ENCODE data around the gene CHCHD1.
"Not testable (repeated sequence)": the region's sequence is repeated elsewhere in the genome, so short reads cannot be mapped to it uniquely, and the experiment has no call there.

CHCHD1 gene

DNA sequence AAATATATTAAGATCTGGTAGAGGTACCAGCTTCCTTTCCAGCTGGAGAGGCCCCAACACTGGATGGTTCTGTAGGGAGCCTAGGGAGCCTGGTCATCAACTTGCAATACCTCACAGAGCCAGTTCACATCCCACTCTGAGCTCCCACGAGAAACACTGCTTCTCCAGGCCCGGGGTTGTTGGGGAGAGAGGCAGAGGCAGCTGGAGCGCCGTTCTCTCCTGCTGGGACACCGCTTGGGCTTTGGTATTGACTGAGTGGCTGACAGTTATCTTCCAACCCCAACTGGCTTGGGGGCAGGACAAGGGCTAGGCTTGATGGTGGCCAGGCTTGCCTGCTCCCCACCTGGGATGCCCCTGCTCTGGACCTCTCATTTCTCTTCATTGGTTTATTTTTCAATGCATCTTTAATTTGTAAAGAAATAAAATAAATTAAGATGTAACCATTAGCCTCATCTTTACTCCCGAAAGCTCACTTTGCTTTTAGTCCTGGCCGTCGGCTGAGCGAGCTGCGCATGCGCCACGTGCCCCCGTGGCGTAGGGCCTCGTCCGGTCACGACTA, 10.0 kb upstream of the CHCHD1 start:
- DNase-seq, result peak; percentile 4

DNA sequence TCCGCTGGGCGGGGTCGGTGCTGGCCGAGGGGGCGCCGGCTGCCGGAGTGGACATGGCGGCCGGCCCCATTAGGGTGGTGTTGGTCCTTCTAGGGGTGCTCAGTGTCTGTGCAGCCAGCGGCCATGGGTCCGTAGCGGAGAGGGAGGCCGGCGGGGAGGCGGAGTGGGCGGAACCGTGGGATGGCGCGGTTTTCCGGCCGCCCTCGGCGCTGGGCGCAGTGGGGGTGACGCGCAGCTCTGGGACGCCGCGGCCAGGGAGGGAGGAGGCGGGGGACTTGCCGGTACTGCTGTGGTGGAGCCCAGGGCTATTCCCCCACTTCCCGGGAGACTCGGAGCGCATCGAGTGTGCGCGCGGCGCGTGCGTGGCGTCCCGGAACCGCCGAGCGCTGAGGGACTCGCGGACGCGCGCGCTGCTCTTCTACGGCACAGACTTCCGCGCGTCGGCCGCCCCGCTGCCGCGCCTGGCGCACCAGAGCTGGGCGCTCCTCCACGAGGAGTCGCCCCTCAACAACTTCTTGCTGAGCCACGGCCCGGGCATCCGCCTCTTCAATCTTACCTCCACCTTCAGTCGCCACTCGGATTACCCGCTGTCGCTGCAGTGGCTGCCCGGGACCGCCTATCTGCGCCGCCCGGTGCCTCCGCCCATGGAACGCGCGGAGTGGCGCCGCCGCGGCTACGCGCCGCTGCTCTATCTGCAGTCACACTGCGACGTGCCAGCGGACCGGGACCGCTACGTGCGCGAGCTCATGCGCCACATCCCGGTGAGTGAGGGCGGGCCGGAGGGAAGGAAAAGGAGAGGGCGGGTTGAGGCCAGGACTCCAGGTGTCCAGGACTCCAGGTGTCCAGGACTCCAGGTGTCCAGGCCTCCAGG, 9.3 kb upstream of the CHCHD1 start:
- DNase-seq, result peak; percentile 74

DNA sequence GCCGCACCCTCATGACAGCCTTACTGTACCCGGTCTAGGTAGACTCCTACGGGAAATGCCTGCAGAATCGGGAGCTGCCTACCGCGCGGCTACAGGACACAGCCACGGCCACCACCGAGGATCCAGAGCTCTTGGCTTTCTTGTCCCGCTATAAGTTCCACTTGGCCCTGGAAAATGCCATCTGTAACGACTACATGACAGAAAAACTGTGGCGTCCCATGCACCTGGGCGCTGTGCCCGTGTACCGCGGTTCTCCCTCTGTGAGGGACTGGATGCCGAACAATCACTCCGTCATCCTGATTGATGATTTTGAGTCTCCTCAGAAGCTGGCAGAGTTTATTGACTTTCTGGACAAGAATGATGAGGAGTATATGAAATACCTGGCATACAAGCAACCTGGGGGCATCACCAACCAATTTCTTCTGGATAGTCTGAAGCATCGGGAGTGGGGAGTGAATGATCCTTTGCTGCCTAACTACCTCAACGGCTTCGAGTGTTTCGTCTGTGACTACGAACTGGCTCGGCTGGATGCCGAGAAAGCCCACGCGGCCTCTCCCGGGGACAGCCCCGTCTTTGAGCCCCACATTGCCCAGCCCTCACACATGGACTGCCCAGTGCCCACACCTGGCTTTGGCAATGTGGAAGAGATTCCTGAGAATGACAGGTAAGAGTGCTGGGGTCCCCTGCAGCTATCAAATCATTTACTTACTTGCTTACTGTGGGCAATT, 8.5 kb upstream of the CHCHD1 start:
- DNase-seq, result peak; percentile 16

DNA sequence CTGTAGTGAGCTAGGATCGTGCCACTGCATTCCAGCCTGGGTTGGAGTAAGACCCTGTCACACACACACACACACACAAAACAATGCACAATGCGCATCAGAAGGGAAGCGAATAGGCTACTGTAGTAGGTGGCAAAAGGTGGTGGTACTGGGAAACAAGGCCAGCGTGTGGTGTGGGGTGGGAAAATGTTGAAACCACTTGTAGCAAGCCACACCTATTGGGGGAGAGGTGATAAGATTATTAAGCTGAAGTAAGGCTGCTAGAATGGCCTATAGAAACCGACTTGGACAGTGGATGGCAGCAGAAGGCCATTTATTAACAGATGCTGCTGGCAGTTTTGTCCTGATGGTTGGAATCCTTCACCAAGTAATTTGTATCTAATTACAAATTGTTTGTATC, 7.2 kb upstream of the CHCHD1 start:
- no peak for DNase-seq

DNA sequence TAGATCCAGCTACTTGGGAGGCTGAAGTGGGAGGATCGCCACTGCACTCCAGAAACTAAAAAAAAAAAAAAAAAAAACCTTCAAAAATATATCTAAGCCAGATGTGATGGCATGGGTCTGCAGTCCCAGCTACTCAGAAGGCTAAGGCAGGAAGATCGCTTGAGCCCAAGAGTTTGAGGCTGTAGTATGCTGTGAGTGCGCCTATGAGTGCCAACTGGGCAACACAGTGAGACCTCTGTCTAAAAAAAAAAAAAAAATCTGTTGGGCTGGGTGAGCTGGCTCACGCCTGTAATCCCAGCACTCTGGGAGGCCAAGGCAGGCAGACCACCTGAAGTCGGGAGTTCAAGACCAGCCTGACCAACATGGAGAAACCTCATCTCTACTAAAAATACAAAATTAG, 2.8 kb upstream of the CHCHD1 start:
- no peak for DNase-seq

DNA sequence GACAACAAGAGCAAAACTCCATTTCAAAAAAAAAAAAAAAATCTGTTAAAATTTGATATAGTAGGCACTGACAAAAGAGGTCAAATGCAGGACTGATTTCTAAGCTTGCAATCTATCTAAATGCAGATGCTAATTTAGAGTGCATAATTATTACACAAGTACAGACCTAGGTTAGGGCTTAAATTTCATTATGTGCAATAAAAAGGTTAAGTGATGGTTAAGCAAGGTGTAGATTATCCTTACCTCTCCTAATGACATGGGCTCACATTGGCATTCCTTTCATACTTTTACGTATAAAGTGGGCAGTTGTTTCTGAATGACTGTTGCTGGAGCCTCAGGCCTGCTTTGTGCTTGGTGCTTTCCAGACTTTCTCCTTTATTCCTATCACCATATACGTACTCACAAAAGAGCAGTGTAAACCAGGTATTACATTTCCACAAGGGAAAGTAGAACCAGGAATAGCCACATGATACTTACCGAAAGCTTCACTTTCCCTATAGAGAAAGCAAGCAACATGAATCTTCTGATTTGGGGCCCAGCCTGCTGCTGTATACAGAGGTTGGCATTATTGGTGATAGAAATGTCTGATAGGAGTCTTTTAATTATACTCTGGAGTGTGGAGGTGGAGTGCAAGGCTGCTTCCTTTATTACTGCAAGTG, 2.2 kb upstream of the CHCHD1 start:
- DNase-seq, result no peak

DNA sequence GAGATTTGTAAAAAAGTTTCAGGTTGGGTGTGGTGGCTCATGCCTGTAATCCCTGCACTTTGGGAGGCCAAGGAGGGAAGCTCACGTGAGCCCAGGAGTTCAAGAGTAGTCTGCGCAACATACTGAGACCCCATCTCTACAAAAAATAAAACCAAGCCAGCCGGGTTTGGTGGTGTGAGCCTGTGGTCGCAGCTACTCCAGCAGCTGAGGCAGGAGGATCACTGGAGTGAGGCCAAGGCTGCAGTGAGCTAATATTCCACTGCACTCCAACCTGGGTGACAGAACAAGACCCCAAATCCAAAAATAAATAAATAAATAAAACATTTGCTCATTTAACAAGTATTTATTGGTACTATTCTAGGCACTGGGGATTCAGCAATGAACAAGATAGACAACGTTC, 1.5 kb upstream of the CHCHD1 start:
- no peak for DNase-seq

DNA sequence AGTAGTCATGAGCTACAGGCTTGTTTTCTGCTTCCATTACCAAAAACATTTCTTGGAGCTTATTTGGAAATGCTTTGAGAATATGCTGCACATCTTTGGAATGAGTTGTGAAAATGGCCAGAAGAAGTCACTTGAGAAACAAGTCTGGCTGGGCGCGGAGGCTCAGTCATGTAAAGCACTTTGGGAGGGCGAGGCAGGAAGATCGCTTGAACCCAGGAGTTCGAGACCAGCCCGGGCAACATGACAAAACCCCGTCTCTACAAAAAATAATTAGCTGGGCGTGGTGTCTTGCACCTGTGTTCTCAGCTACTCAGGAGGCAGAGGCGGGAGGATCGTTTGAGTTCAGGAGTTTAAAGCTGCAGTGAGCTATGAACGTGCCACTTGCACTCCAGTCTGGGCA, 882 bp upstream of the CHCHD1 start:
- DNase-seq, result peak; percentile 67

DNA sequence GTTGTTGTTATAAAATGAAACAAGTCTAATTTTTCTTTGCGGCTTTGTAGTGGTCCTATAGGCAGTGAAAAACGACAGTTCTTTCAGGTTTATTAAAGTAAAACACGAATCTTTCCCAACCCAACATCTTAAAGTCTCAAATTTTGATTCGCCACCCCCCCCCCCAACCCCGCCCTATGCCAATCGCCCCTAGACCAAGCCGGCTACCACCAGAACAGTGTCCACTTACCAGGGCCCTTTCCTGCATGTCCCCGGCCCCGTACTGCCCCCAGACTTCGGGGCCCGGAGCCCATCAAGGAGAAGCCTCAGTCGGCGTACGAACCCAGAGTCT, 335 bp upstream of the CHCHD1 start:
- no peak for DNase-seq

DNA sequence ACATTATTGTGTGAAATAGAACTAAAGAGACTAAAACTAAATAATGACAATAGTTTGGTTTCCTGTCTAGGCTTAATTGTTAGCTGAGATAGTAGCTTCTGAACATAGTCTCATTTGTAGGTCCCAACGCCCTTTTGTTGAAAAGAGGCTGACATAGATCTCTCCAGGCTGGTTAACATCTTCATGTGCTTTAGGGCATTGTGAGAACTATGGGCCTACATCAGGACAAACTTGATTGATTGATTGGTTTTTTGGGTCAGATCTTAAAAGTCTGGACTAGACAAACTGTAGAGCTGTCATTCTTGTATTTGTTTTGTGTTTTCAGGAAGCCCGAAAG, 869 bp downstream of the CHCHD1 start:
- DNase-seq, result no peak

DNA sequence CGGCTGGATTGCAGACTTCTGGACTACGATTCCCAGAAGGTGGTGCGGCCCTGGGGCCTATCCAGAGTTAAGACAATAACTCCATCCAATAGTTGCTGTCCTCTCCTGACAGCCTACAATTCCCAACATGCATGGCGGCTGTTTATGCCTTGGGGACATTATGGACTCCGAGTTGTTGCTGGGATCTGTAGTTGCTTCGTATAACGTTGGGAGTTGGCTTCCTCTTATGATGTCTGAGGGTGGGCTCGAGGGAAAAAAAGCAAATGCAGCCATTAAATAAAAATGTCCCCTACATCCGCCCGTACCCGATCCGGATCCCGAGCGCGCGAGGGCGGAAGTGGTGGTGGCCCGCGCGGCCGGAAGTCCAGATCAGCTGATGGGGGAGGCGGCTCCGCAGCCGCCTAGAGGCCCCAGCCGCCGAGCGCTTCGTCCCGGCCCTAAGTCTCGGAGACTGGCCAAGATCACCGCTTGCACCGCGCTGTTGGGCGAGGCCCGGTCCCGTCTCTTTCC, 3.4 kb downstream of the CHCHD1 start, which contains the start of gene ZSWIM8:
TSS of gene ZSWIM8 (plus strand) at position 396 of the 510 bp plus-strand sequence. CDS start 273 bp downstream, outside the sequence.
- peak; percentile 91 for DNase-seq

DNA sequence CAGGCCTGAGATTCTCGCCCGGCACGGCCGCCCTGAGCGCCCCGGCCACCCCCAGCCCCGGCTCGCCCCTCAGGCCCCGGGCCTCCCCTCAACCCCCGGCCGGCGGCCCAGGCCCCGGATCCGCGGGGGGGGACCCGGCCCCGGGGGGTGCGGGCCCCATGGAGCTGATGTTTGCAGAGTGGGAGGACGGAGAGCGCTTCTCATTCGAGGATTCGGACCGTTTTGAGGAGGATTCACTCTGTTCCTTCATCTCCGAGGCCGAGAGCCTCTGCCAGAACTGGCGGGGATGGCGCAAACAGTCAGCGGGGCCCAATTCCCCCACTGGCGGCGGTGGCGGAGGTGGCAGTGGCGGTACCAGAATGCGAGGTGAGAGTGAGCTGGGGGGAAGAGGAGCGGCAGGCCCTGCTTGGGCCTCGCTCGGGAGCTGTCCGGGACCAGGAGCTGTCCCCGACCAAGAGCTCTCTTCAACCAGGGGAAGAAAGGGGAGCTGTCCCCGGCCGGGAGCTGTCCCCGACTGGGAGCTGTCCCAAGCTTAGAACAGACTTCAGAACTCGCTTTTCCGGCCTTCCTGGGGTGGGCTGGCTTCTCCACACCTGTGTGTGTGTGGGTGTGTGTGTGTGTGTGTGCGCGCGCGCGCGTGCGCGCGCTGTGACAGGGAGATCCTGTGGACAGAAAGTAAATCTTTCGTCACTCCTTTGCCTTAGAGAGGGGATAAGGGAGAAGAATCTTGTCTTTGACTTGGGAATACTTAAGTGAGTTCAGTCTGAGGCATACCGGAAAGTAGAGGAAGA, 4.1 kb downstream of the CHCHD1 start:
- peak; percentile 25 for DNase-seq

DNA sequence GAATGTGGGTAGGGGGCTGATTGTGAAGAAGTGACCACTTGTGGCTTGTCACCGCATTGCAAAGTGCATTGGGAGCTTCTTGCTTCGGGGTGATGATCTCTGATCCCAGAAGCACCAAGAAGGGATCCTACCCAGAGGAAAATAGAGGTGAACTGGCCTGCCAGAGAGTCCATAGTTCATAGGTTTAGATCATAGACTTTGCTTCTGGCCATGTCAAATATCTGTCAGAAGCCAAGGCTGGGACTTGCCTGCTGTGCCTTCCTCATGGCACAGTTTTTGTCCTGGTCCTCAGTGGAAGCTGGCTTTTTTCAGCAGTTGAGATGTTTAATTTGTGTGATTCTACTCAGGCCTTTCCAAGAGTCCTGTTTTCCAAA, 4.7 kb downstream of the CHCHD1 start:
- no peak for DNase-seq

DNA sequence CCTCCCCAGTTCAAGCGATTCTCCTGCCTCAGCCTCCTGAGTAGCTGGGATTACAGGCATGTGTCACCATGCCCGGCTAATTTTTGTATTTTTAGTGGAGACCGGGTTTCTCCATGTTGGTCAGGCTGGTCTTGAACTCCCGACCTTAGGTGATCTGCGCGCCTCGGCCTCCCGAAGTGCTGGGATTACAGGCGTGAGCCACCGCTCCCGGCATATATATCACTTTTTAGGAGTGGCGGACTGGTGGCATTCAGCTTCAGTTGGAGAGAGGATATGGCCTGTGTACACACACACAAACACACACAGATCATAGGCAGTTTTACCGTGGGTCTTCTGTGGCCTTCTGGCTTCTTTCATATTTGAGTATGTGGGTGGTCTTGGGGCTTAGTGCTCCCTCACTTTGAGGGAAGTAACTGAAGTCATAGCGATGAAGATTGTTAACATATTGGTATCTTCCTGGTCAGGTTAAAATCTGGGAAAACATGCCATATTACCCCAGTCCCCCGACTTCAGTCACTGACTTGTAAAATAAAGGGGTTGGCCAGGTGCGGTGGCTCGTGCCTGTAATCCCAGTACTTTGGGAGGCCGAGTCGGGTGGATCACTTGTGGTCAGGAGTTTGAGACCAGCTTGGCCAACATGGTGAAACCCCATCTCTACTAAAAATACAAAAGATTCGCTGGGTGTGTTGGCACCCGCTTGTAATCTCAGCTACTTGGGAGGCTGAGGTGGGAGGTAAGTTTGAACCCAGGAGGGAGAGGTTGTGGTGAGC, 5.4 kb downstream of the CHCHD1 start:
- DNase-seq, result not testable (repeated sequence)

DNA sequence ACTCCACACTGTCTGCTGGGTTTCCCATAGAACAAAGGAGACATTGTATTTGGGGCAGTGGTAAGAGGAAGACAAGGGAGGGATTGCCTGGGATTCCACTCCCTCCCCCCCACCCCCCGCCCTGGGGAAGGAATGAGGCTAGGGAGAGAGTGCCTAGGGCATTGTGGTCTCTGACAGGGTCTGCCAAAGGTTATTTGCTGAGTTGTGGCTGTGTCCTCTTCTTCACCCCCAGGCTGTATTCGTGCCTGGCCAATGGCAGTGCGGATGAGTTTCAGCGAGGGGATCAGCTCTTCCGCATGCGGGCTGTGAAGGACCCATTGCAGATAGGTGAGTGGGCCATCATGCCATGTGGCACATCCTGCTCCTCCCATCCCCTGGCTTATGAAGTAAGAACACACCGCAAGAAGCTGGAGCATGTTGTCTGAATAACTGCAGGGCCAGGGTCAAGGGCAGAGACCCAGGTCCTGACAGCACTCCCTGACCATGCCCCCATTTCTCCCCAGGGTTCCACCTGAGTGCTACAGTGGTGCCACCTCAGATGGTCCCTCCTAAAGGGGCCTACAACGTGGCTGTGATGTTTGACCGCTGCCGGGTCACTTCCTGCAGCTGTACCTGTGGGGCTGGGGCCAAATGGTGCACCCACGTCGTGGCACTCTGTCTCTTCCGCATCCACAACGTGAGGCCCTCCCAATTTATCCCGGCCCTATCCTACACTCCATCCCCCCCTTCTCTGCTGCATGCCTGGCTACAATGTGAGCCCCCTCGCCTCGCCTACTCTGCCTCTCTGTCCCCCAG, 7.2 kb downstream of the CHCHD1 start:
- DNase-seq, result no peak

DNA sequence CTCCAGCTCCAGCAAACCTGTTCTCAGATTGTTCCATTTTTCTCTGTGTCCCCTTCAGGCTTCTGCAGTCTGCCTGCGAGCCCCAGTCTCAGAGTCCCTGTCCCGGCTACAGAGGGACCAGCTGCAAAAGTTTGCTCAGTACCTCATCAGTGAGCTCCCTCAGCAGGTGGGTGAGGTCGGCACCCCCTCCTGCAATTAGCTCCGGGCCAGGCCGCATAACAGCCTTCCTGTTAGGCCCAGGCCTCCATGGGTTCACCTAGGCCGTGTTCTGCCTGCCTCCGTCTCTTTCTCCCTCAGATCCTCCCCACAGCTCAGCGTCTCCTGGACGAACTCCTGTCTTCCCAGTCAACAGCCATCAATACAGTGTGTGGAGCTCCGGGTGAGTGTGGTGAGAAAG, 7.8 kb downstream of the CHCHD1 start:
- no peak for DNase-seq

DNA sequence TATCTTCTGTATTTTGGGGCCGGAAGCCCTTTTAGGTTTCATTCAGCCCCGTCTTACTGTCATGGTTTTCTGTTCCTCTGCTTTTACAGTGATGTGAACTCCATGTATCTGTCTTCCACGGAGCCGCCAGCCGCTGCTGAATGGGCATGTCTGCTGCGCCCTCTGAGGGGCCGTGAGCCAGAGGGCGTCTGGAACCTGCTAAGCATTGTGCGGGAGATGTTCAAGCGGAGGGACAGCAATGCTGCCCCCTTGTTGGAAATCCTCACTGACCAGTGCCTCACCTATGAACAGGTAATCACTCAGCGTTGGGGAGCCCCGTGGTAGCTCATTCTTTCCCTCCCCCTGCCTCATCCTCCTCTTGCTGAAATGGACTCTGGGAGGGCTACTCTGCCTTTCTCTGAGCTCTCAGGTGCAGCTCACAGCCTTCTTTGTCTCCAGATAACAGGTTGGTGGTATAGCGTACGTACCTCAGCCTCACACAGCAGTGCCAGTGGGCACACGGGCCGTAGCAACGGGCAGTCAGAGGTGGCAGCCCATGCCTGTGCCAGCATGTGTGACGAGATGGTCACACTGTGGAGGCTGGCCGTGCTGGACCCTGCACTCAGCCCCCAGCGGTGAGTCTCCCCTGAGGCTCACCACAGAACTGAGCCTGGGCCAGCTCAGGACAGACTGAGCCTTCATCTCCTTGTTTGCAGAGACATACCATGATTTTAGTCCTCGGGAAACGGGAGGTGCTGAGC, 9.2 kb downstream of the CHCHD1 start:
- no peak for DNase-seq

DNA sequence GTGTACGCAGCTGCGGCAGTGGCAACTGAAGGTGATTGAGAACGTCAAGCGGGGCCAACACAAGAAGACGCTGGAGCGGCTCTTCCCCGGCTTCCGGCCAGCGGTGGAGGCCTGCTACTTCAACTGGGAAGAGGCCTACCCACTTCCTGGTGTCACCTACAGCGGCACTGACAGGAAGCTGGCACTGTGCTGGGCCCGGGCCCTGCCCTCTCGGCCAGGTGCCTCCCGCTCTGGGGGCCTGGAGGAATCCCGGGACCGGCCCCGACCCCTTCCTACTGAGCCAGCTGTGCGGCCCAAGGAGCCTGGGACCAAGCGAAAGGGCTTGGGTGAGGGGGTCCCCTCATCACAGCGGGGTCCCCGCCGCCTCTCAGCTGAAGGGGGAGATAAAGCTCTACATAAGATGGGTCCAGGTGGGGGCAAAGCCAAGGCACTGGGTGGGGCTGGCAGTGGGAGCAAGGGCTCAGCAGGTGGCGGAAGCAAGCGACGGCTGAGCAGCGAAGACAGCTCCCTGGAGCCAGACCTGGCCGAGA, 10.1 kb downstream of the CHCHD1 start:
- no peak for DNase-seq

DNA sequence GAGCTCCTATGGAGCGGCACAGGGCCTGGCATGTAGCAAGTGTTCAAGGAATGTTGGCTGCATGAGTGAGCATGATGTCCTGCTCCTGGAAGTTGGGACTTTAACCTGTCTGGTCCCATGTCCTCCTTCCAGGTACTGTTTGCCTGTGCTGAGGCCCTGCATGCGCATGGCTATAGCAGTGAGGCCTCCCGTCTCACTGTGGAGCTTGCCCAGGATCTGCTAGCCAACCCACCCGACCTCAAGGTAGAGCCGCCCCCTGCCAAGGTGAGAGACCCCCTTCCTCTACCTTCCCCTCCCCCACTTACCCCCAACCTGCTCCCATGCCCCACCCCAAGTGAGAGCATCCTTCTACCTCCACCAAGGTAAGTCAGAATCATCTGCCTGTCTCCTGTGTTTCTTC, 11.6 kb downstream of the CHCHD1 start:
- DNase-seq, result no peak

DNA sequence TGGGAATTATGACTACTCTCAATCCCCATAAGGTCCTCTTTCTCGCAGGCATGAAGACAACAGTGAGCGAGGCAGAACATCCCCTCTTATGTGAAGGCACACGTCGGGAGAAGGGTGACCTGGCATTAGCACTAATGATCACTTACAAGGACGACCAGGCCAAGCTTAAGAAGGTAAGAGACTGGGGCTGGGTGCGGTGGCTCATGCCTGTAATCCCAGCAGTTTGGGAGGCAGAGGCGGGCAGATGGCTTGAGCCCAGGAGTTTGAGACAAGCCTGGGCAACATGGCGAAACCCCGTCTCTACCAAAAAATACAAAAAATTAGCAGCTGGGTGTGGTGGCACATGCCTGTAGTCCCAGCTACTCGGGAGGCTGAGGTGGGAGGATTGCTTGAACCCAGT, 13.6 kb downstream of the CHCHD1 start:
- not testable (repeated sequence) for DNase-seq
